Sigmoid colon (tissue), 7 donors: Measurements from ENCODE around the gene GGACT. TPM values are rescaled to one million over a fixed set of nuclear protein-coding genes. Genes with fewer than 3 reads are reported as not detected.

ENCODE experiments used
- DNase-seq: peaks from one replicate; pipeline ENCODE4 v3.0.0-alpha.2; 2019
- H3K27ac ChIP-seq, 4 donors: fragments of 200-600 bp; sonication (generic); one replicate each; pipeline ENCODE4 v1.5.1; 2016 to 2019; ENCODE audit warnings: mild to moderate bottlenecking in 1 of 4
- H3K27me3 ChIP-seq, 3 donors: fragments of 200-600 bp; sonication (generic); one replicate each; pipeline ENCODE4 v1.5.1; 2019; ENCODE audit warnings: mild to moderate bottlenecking in 1 of 3
- H3K36me3 ChIP-seq, 4 donors: fragments of 200-600 bp; sonication (generic); one replicate each; pipeline ENCODE4 v1.5.1; 2016 to 2019
- H3K4me1 ChIP-seq, 4 donors: fragments of 200-600 bp; sonication (generic); one replicate each; pipeline ENCODE4 v1.5.1; 2017 to 2019
- H3K4me3 ChIP-seq, 4 donors: fragments of 200-600 bp; sonication (generic); one replicate each; pipeline ENCODE4 v1.5.1; 2017 to 2019; ENCODE audit warnings: mild to moderate bottlenecking in 2 of 4, moderate library complexity in 1 of 4
- H3K9me3 ChIP-seq, 4 donors: fragments of 200-600 bp in 3 of 4; sonication (generic) in 3 of 4; one replicate each; pipeline versions ENCODE4 v1.5.1 to v1.6.1; 2013 to 2019
- CTCF ChIP-seq, 4 experiments: fragments of 450-650 bp in 3 of 4; fragments of 200-600 bp in 1 of 4; IDR thresholded peaks; one replicate each; pipeline ENCODE4 v1.5.1; 2016 to 2019; ENCODE audit warnings: antibody characterized with exemption in 4 of 4, mild to moderate bottlenecking in 3 of 4, moderate library complexity in 2 of 4
- EP300 ChIP-seq, 4 donors: sonication (generic); formaldehyde crosslinking; IDR thresholded peaks; one replicate each; pipeline ENCODE4 v1.6.1; 2017; ENCODE audit warnings: antibody characterized with exemption in 4 of 4
- POLR2A ChIP-seq, 2 donors: fragments of 450-650 bp; IDR thresholded peaks; one replicate each; pipeline ENCODE4 v1.6.1; 2016; ENCODE audit warnings: antibody characterized with exemption in 2 of 2, mild to moderate bottlenecking in 2 of 2, moderate library complexity in 2 of 2
- POLR2AphosphoS5 ChIP-seq, 4 donors: sonication (generic); formaldehyde crosslinking; IDR thresholded peaks; one replicate each; pipeline ENCODE4 v1.6.1; 2017; ENCODE audit warnings: antibody characterized with exemption in 4 of 4
- WGBS, 2 donors: extraction: QIAGEN DNeasy Blood & Tissue Kit; methylation state at CpG; one replicate each; pipeline ENCODE4 v1.1.7; 2013; 5-methylcytosine and 5-hydroxymethylcytosine counted together
- intact Hi-C: fragments of 100-400 bp; cut with DNase I; formaldehyde crosslinking; loops from one replicate; pipeline ENCODE4 v1.15.1; 2023
- polyA plus RNA-seq, 3 donors: library from polyadenylated mRNA; stranded (reverse); fragments of 200-250 nt; gene quantifications; one replicate each; pipeline ENCODE4 v1.2.3, GENCODE V29; 2013
- total RNA-seq, 4 donors: library from RNA; depleted of rRNA; stranded (reverse); fragments of >200 nt; gene quantifications; one replicate each; pipeline ENCODE4 v1.1.0, GENCODE V29; 2016
- donor health status: healthy with polysubstance abuse.
- donor health status: Bipolar disorder and iron deficiency.
- donor health status: healthy.

GGACT gene
- total and polyA plus RNA-seq, 7 donors: 0.99 to 3.0 (median 2.2) TPM

- no peak for TF ChIP-seq POLR2A (IDR thresholded peaks at IDR 0.05)
- intact Hi-C loops: no loop called here
- no peak overlapping the region for H3K27ac ChIP-seq
- no peaks in the 10 kb centered on the region for H3K9me3 ChIP-seq
- H3K4me3 ChIP-seq: no peak overlapping the region
- H3K27me3 ChIP-seq: no peaks in the 10 kb centered on the region
- no peak for DNase-seq
- 90 to 91% methylated on average over 4 of the region's 4 CpGs for WGBS, 2 donors
- H3K4me1 ChIP-seq: no peaks in the 10 kb centered on the region
- H3K36me3 ChIP-seq: no peaks in the 10 kb centered on the region
These were observed 8.7 kb upstream of the GGACT start for GRCh38 chr13:100597253-100597652.

GRCh38 chr13:100596516-100596915 is 7.9 kb upstream of the GGACT start:
- WGBS, 2 donors: 92 to 95% methylated on average over 2 of the region's 2 CpGs
- intact Hi-C loops: no loop called here

GRCh38 chr13:100594731-100595130 is 6.1 kb upstream of the GGACT start:
- Histone ChIP-seq H3K9me3 (no peaks in the 10 kb centered on the region), H3K27me3 (no peaks in the 10 kb centered on the region), H3K4me1 (no peaks in the 10 kb centered on the region), H3K4me3 (no peak overlapping the region), H3K36me3 (no peaks in the 10 kb centered on the region), H3K27ac (no peak overlapping the region)
- TF ChIP-seq EP300 (IDR thresholded peaks at IDR 0.05): no peak
- no peak for TF ChIP-seq CTCF (IDR thresholded peaks at IDR 0.05)
- TF ChIP-seq POLR2A (IDR thresholded peaks at IDR 0.05): no peak
- 24 to 69% methylated on average over 4 of the region's 4 CpGs for WGBS, 2 donors
- intact Hi-C loops: no loop called here
- no peak for DNase-seq

More at GRCh38 chr13:100596516-100596915, 7.9 kb upstream of the GGACT start:
- no peak for DNase-seq
- no peaks in the 10 kb centered on the region for H3K4me1 ChIP-seq
- no peaks in the 10 kb centered on the region for H3K27me3 ChIP-seq
- no peak overlapping the region for H3K4me3 ChIP-seq
- H3K27ac ChIP-seq: no peak overlapping the region
- H3K36me3 ChIP-seq: no peaks in the 10 kb centered on the region
- no peak for TF ChIP-seq CTCF (IDR thresholded peaks at IDR 0.05)
- no peak for TF ChIP-seq POLR2A (IDR thresholded peaks at IDR 0.05)
- no peak for TF ChIP-seq POLR2AphosphoS5 (IDR thresholded peaks at IDR 0.05)
- no peak for TF ChIP-seq EP300 (IDR thresholded peaks at IDR 0.05)
- no peaks in the 10 kb centered on the region for H3K9me3 ChIP-seq

GRCh38 chr13:100594255-100594654 is 5.7 kb upstream of the GGACT start:
- WGBS, 2 donors: 86 to 92% methylated on average over 9 of the region's 9 CpGs
- no peak for DNase-seq
- H3K4me1 ChIP-seq: no peaks in the 10 kb centered on the region
- intact Hi-C loops: no loop called here
- no peaks in the 10 kb centered on the region for H3K27me3 ChIP-seq
- H3K4me3 ChIP-seq: no peak overlapping the region
- H3K9me3 ChIP-seq: no peaks in the 10 kb centered on the region
- H3K27ac ChIP-seq: no peak overlapping the region
- no peak for TF ChIP-seq POLR2AphosphoS5 (IDR thresholded peaks at IDR 0.05)
- no peak for TF ChIP-seq CTCF (IDR thresholded peaks at IDR 0.05)
- TF ChIP-seq POLR2A (IDR thresholded peaks at IDR 0.05): no peak
- no peak for TF ChIP-seq EP300 (IDR thresholded peaks at IDR 0.05)
- H3K36me3 ChIP-seq: no peaks in the 10 kb centered on the region

GRCh38 chr13:100589178-100589725 is 663 bp upstream of the GGACT start:
- Histone ChIP-seq H3K27ac (no peak overlapping the region), H3K9me3 (no peaks in the 10 kb centered on the region), H3K27me3 (no peaks in the 10 kb centered on the region), H3K4me3 (no peak overlapping the region), H3K36me3 (no peaks in the 10 kb centered on the region), H3K4me1 (peaks cover 0 to 18% (median 6%) of the 10 kb centered on the region in 4 donors)
- TF ChIP-seq EP300 (IDR thresholded peaks at IDR 0.05): no peak
- TF ChIP-seq POLR2AphosphoS5 (IDR thresholded peaks at IDR 0.05): no peak
- no peak for TF ChIP-seq POLR2A (IDR thresholded peaks at IDR 0.05)
- no peak for TF ChIP-seq CTCF (IDR thresholded peaks at IDR 0.05)
- no peak for DNase-seq
- intact Hi-C loops: loop anchor here (5.0 kb wide), 1 partner anchor 42 kb away; no protein-coding TSS in a partner anchor
- 74 to 82% methylated on average over 6 of the region's 6 CpGs for WGBS, 2 donors
